Measurements from ENCODE around the gene TMEM259.
A peak's percentile ranks its signal among the peaks of the same experiment; 100 is the strongest.

Gene TMEM259

GRCh38 chr19:1055028-1055425 is 34.1 kb upstream of the TMEM259 start:
- DNase-seq: no peak

GRCh38 chr19:1054102-1055027 is 33.4 kb upstream of the TMEM259 start:
- DNase-seq: no peak

- no peak for DNase-seq
Measured at GRCh38 chr19:1053176-1054101, 32.5 kb upstream of the TMEM259 start.

GRCh38 chr19:1052349-1052975 is 31.5 kb upstream of the TMEM259 start:
- DNase-seq: no peak

GRCh38 chr19:1051791-1052190 is 30.9 kb upstream of the TMEM259 start:
- no peak for DNase-seq

GRCh38 chr19:1050989-1051788 is 30.3 kb upstream of the TMEM259 start:
- no peak for DNase-seq

GRCh38 chr19:1049800-1050199 is 28.9 kb upstream of the TMEM259 start:
- DNase-seq: no peak

- no peak for DNase-seq
Measured at GRCh38 chr19:1049106-1049505, 28.2 kb upstream of the TMEM259 start.

- DNase-seq: no peak
Measured at GRCh38 chr19:1047696-1048147, 26.8 kb upstream of the TMEM259 start.

- no peak for DNase-seq
Measured at GRCh38 chr19:1046836-1047695, 26.1 kb upstream of the TMEM259 start.

GRCh38 chr19:1046117-1046626 is 25.2 kb upstream of the TMEM259 start:
- no peak for DNase-seq

- peak; percentile 50 for DNase-seq
Measured at GRCh38 chr19:1045247-1045603, 24.3 kb upstream of the TMEM259 start.

GRCh38 chr19:1042689-1043511 is 22.0 kb upstream of the TMEM259 start:
- no peak for DNase-seq

GRCh38 chr19:1041835-1042685 is 21.1 kb upstream of the TMEM259 start:
- no peak for DNase-seq

GRCh38 chr19:1041272-1041834 is 20.4 kb upstream of the TMEM259 start:
- DNase-seq: no peak

- DNase-seq: peak; percentile 82
Measured at GRCh38 chr19:1040476-1041271, 19.8 kb upstream of the TMEM259 start.

GRCh38 chr19:1039646-1040475 is 18.9 kb upstream of the TMEM259 start, which contains the start of gene ABCA7:
Gene ABCA7 (plus strand): TSS chr19:1040107. CDS start chr19:1041362, 1,255 bp downstream.
- peak; percentile 98 for DNase-seq

Measured in effector CD8-positive, alpha-beta T cell (primary cell).